GM10266 (cell line): Measurements from ENCODE around the gene ARFGAP3.

Experiments used
- DNase-seq: peaks from one replicate; pipeline ENCODE4 v3.0.0; 2012; ENCODE audit errors: extremely low spot score
- CTCF ChIP-seq: IDR thresholded peaks from 2 replicates; pipeline ENCODE4 v1.5.1; 2012; ENCODE audit warnings: mild to moderate bottlenecking, low read depth; ENCODE audit not compliant: control insufficient read depth, insufficient read depth; ENCODE audit errors: missing control alignments

Gene ARFGAP3

GRCh38 chr22:42863349-42863961, 6.4 kb upstream of the ARFGAP3 start:
- DNase-seq = no peak
- TF ChIP-seq CTCF = no peak

- no peak for DNase-seq
- TF ChIP-seq CTCF = no peak
These were observed 5.1 kb upstream of the ARFGAP3 start for GRCh38 chr22:42862045-42862734.

- no peak for TF ChIP-seq CTCF
- no peak for DNase-seq
These were observed 3.9 kb upstream of the ARFGAP3 start for GRCh38 chr22:42860968-42861367.

GRCh38 chr22:42857845-42858481, 890 bp upstream of the ARFGAP3 start:
- TF ChIP-seq CTCF = no peak
- DNase-seq = no peak

- peak; percentile 58 for DNase-seq
- no peak for TF ChIP-seq CTCF
These were observed 751 bp downstream of the ARFGAP3 start for GRCh38 chr22:42856179-42856864.

- DNase-seq = no peak
- no peak for TF ChIP-seq CTCF
These were observed 1.4 kb downstream of the ARFGAP3 start for GRCh38 chr22:42855721-42856120.

GRCh38 chr22:42855211-42855610, 1.9 kb downstream of the ARFGAP3 start:
- no peak for TF ChIP-seq CTCF

More at GRCh38 chr22:42855211-42855610, 1.9 kb downstream of the ARFGAP3 start:
- no peak for DNase-seq
